ENCODE results near the gene NT5C3A. TPM values are rescaled to one million over a fixed set of nuclear protein-coding genes. Genes with fewer than 3 reads are reported as not detected.

The NT5C3A gene
- total and polyA plus RNA-seq, 2 of the 8 experiments (the other 6 are each of a cell fraction or from before 2014, with no cell fraction given) = 7.5 to 22.7 TPM

GRCh38 chr7:33076737-33077136 lies 14.2 kb upstream of the NT5C3A start:
- FAIRE-seq = no peak
- CTCF ChIA-PET (ENCODE audit: partially characterized antibody) = interaction anchor here (0.8 to 1.9 kb wide), 6 partner anchors 10 to 276 kb away, joined by 3 to 6 read pairs (median 3); partner anchors contain the start of gene RP9
- H3K4me1 ChIP-seq (replicated peaks in 1 of 4; ENCODE audit: control insufficient read depth in 3 of 4, insufficient read depth in 4 of 4, low read length in 3 of 4) = peaks cover 1 to 12% (median 8%) of the 10 kb centered on the region in 4 experiments; a peak in 3 of 7 replicates
- TF ChIP-seq RAD21 (IDR thresholded peaks at IDR 0.05 in 1 of 2, conservative IDR thresholded peaks at IDR 0.05 in 1 of 2; ENCODE audit: low read depth in 2 of 2, low read length in 2 of 2) (no peak), SAP30 (IDR thresholded peaks at IDR 0.05; ENCODE audit: insufficient read depth, insufficient replicate concordance, low read length) (no peak), PHF8 (conservative IDR thresholded peaks at IDR 0.05; ENCODE audit: low read depth, low read length) (no peak), HDAC2 (IDR thresholded peaks at IDR 0.05; ENCODE audit: borderline replicate concordance in 1 of 2, low read depth in 2 of 2, low read length in 2 of 2) (no peak), CEBPB (IDR thresholded peaks at IDR 0.05; ENCODE audit: low read depth, low read length) (no peak), YY1 (IDR thresholded peaks at IDR 0.05; ENCODE audit: low read depth, low read length) (no peak), RXRA (IDR thresholded peaks at IDR 0.05; ENCODE audit: insufficient read depth, low read depth, low read length) (no peak), SIRT6 (IDR thresholded peaks at IDR 0.05; ENCODE audit: low read length) (no peak), BCL11A (IDR thresholded peaks at IDR 0.05; ENCODE audit: low read depth in 2 of 2, low read length in 2 of 2) (no peak), RBBP5 (IDR thresholded peaks at IDR 0.05; ENCODE audit: borderline replicate concordance, low read depth, low read length) (no peak), KDM4A (IDR thresholded peaks at IDR 0.05; ENCODE audit: low read depth, low read length, severe bottlenecking) (no peak)

More at GRCh38 chr7:33076737-33077136, 14.2 kb upstream of the NT5C3A start:
- Histone ChIP-seq H4K5ac (ENCODE audit: insufficient read length, low read depth, low read length) (no peak overlapping the region), H3K14ac (ENCODE audit: insufficient read length) (no peak overlapping the region), H2AFZ (ENCODE audit: low read length) (no peak overlapping the region), H3K9ac (replicated peaks in 1 of 4; ENCODE audit: extremely low read depth in 1 of 4, low read depth in 3 of 4, low read length in 3 of 4) (no peak overlapping the region), H3K4me2 (ENCODE audit: insufficient read depth in 1 of 2, low read depth in 2 of 2, low read length in 2 of 2) (no peak overlapping the region; a peak in 1 of 4 replicates), H3K36me3 (ENCODE audit: control insufficient read depth in 2 of 4, insufficient read depth in 4 of 4, low read length in 3 of 4) (no peaks in the 10 kb centered on the region), H2BK5ac (ENCODE audit: low read depth, low read length) (no peak overlapping the region), H2BK120ac (replicated peaks; ENCODE audit: low read depth, low read length) (no peak overlapping the region), H3K4me3 (ENCODE audit: extremely low read depth in 1 of 4, insufficient read depth in 2 of 4, low read depth in 3 of 4, low read length in 4 of 4) (no peak overlapping the region), H3K23ac (ENCODE audit: insufficient read length) (no peak overlapping the region), H3K27me3 (replicated peaks in 1 of 4; ENCODE audit: control insufficient read depth in 3 of 4, extremely low read depth in 1 of 4, insufficient read depth in 3 of 4, low read length in 3 of 4) (no peaks in the 10 kb centered on the region), H3K56ac (replicated peaks; ENCODE audit: insufficient read length, low read depth, low read length) (no peak overlapping the region), H2BK15ac (ENCODE audit: low read length) (no peak overlapping the region), H3K23me2 (ENCODE audit: low read depth, low read length) (no peaks in the 10 kb centered on the region), H3K79me1 (ENCODE audit: low read depth, low read length) (no peaks in the 10 kb centered on the region), H3K27ac (ENCODE audit: low read depth, low read length) (no peak overlapping the region), H2BK20ac (ENCODE audit: low read length) (no peak overlapping the region), H3K9me3 (ENCODE audit: insufficient read depth in 2 of 2, low read depth in 1 of 2, low read length in 1 of 2) (0 out of 4 replicates have a peak, but pooled peaks cover 0 to 2% of the 10 kb centered on the region in 2 experiments), H3K18ac (ENCODE audit: extremely low read depth, low read length) (no peak overlapping the region), H2BK12ac (ENCODE audit: low read depth, low read length) (no peak overlapping the region), H4K8ac (ENCODE audit: extremely low read depth, insufficient read depth, low read length) (no peak overlapping the region), H4K20me1 (replicated peaks in 1 of 2; ENCODE audit: control insufficient read depth in 1 of 2, insufficient read depth in 2 of 2, low read length in 2 of 2) (no peaks in the 10 kb centered on the region), H4K91ac (replicated peaks; ENCODE audit: insufficient read length, low read length) (no peak overlapping the region), H3K4ac (replicated peaks; ENCODE audit: insufficient read length, low read depth, low read length) (no peak overlapping the region), H3K79me2 (ENCODE audit: control insufficient read depth in 1 of 2, insufficient read depth in 2 of 2, low read length in 2 of 2) (no peaks in the 10 kb centered on the region), H2AK5ac (ENCODE audit: low read depth, low read length) (no peak overlapping the region)
- WGBS, 2 experiments (ENCODE audit: extremely low coverage in 1 of 2, insufficient coverage in 1 of 2, insufficient read length in 1 of 2, insufficient replicate concordance in 2 of 2, low coverage in 1 of 2, low lambda C conversion rate in 2 of 2, missing lambda C conversion rate in 1 of 2) = 87% methylated on average over 3 of the region's 3 CpGs; no CpG with 5 or more reads in 1 of the 2 experiments
- DNase-seq (ENCODE audit: low read depth in 1 of 2, low spot score in 2 of 2) = no peak
- POLR2A ChIA-PET (ENCODE audit: partially characterized antibody) = interaction anchor here (1.5 kb wide), 1 partner anchor 14 kb away, joined by 6 read pairs; the partner anchor contains the start of gene NT5C3A

Data from H1 (cell line).